NCI-H774 (cell line): ENCODE results near the gene ZCWPW2.

Experiments
- DNase-seq: peaks from one replicate; lab custom pipeline; 2025; lab: John Stamatoyannopoulos, UW

The ZCWPW2 gene

DNA sequence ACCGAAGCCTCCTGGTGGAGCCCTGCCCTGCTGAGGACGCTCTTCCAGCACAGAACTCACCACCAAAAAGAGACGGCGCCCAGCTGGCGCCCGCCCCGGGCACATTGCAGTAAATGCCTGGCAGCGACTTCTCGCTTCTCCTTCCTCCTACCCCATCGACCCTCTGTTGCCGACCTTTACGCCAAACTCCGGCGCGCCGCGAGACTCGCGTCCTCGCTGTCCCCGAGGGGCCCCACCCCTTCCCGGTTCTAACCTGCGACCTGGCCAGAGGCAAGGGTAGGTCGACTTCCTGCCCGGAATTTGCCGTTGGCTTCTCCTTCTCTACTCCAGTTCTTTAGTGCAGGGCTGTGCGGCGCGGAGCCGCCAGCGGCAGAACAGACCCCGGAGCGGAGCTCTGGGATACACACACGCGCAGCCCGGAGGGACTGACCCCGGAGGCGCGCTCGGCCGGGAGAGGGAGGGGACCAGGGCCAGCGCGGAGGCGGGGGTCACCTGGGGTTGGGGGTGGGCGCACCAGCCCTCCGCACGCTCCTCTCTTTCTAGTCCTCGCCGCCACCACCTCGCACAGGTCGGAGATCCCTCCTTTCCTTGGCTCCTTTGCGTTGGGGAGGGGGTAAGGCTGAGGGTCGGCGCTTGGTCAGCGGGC is 226.7 kb downstream of the ZCWPW2 start:
- DNase-seq = peak; percentile 58
